22Rv1 (cell line): ENCODE measurements around the gene NLRP6.

Experiments
- ZFX ChIP-seq: fragments of 450-650 bp; IDR thresholded peaks from 2 replicates; pipeline ENCODE4 v1.6.1; 2017; ENCODE audit warnings: antibody characterized with exemption, borderline replicate concordance
- TF ChIP-seq, protein P1 (sequence below): fragments of 450-650 bp; IDR thresholded peaks from 2 replicates; pipeline ENCODE4 v1.5.1; 2017; ENCODE audit warnings: mild to moderate bottlenecking

DNA sequence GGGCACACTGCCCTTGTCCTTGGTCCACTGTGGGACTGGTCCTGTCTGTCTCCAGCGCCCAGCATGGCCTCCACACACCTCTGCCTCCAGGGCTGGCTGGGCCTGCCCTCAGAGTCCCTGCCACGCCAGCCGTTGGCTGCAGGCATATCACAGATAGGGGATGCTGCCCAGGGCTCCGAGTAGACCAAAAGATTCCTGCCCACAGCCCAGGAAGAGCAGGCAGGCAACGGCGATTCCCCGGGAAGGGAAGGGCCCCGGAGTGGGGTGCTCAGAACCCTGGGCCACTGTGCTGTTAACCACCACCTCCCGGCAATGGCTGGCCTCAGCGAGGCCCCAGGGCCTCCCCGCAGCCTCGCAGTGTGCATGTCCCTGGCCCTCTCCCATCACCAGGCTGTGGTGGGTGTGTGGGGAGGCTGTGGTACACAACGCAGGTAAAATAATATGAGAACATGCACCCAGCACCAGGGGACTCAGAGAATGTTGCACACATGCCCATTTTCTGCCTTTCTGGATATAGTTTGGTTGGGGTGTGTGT, 18.9 kb downstream of the NLRP6 start:
- TF ChIP-seq, protein P1, sequence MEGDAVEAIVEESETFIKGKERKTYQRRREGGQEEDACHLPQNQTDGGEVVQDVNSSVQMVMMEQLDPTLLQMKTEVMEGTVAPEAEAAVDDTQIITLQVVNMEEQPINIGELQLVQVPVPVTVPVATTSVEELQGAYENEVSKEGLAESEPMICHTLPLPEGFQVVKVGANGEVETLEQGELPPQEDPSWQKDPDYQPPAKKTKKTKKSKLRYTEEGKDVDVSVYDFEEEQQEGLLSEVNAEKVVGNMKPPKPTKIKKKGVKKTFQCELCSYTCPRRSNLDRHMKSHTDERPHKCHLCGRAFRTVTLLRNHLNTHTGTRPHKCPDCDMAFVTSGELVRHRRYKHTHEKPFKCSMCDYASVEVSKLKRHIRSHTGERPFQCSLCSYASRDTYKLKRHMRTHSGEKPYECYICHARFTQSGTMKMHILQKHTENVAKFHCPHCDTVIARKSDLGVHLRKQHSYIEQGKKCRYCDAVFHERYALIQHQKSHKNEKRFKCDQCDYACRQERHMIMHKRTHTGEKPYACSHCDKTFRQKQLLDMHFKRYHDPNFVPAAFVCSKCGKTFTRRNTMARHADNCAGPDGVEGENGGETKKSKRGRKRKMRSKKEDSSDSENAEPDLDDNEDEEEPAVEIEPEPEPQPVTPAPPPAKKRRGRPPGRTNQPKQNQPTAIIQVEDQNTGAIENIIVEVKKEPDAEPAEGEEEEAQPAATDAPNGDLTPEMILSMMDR, result no peak
- no peak for TF ChIP-seq ZFX
